Neural progenitor cell (in vitro differentiated cells): ENCODE data around the gene TP53TG3E. TPM values are rescaled to one million over a fixed set of nuclear protein-coding genes. Genes with fewer than 3 reads are reported as not detected.
A peak's percentile ranks its signal among the peaks of the same experiment; 100 is the strongest.
"Not testable (repeated sequence)": the region's sequence is repeated elsewhere in the genome, so short reads cannot be mapped to it uniquely, and the experiment has no call there.

Experiments
- DNase-seq: peaks from one replicate; pipeline ENCODE4 v3.0.0-alpha.2; 2016; ENCODE audit warnings: low spot score
- H2AFZ ChIP-seq: fragments of 200-600 bp; sonication (generic); replicated peaks from 2 replicates; pipeline ENCODE4 v1.6.1; 2016; ENCODE audit warnings: antibody characterized with exemption
- H3F3A ChIP-seq: fragments of 200-600 bp; sonication (generic); 2 replicates; pipeline ENCODE4 v1.6.1; 2016; ENCODE audit warnings: antibody characterized with exemption, low read depth
- H3K27ac ChIP-seq: fragments of 200-600 bp; sonication (generic); 2 replicates; pipeline ENCODE4 v1.5.1; 2016; ENCODE audit warnings: mild to moderate bottlenecking
- H3K27me3 ChIP-seq: fragments of 200-600 bp; sonication (generic); 2 replicates; pipeline ENCODE4 v1.6.1; 2016; ENCODE audit warnings: mild to moderate bottlenecking, moderate library complexity
- H3K36me3 ChIP-seq: fragments of 200-600 bp; sonication (generic); 2 replicates; pipeline ENCODE4 v1.5.1; 2016
- H3K4me1 ChIP-seq: fragments of 200-600 bp; sonication (generic); 2 replicates; pipeline ENCODE4 v1.6.1; 2016; ENCODE audit warnings: mixed run types
- H3K4me2 ChIP-seq: fragments of 200-600 bp; sonication (generic); 2 replicates; pipeline ENCODE4 v1.6.1; 2016
- H3K4me3 ChIP-seq: fragments of 200-600 bp; sonication (generic); 2 replicates; pipeline ENCODE4 v1.5.1; 2016
- H3K79me2 ChIP-seq: fragments of 200-600 bp; sonication (generic); 2 replicates; pipeline ENCODE4 v1.6.1; 2016; ENCODE audit warnings: low read depth
- H3K9ac ChIP-seq: fragments of 200-600 bp; sonication (generic); 2 replicates; pipeline ENCODE4 v1.6.1; 2016
- H3K9me3 ChIP-seq: fragments of 200-600 bp; sonication (generic); 2 replicates; pipeline ENCODE4 v1.5.1; 2016; ENCODE audit warnings: low read depth
- H4K20me1 ChIP-seq: fragments of 200-600 bp; sonication (generic); 2 replicates; pipeline ENCODE4 v1.6.1; 2016; ENCODE audit warnings: low read depth
- H3K27ac Mint-ChIP-seq: 3 replicates; pipeline ENCODE4 v1.8.0; 2021; ENCODE audit warnings: mixed read lengths
- H3K27me3 Mint-ChIP-seq: 2 replicates; pipeline ENCODE4 v1.8.0; 2022; ENCODE audit warnings: low read depth, mild to moderate bottlenecking, inconsistent platforms, moderate library complexity, mixed read lengths; ENCODE audit not compliant: insufficient read depth
- H3K36me3 Mint-ChIP-seq: 3 replicates; pipeline ENCODE4 v1.8.0; 2021; ENCODE audit warnings: mixed read lengths
- H3K4me1 Mint-ChIP-seq: 3 replicates; pipeline ENCODE4 v1.8.0; 2021; ENCODE audit warnings: mixed read lengths
- H3K4me3 Mint-ChIP-seq: 3 replicates; pipeline ENCODE4 v1.8.0; 2021; ENCODE audit warnings: mild to moderate bottlenecking, moderate library complexity, mixed read lengths
- H3K9me3 Mint-ChIP-seq: 3 replicates; pipeline ENCODE4 v1.8.0; 2020; ENCODE audit warnings: mixed read lengths
- small RNA-seq: library from RNA; depleted of rRNA; stranded (forward); fragments of <200 nt; gene quantifications from one replicate; pipeline ENCODE3, GENCODE V24; 2015
- total RNA-seq: library from RNA; depleted of rRNA; stranded (reverse); fragments of >200 nt; gene quantifications from 2 replicates; pipeline ENCODE4 v1.2.3, GENCODE V29; 2015; ENCODE audit warnings: low replicate concordance

The TP53TG3E gene, protein sequence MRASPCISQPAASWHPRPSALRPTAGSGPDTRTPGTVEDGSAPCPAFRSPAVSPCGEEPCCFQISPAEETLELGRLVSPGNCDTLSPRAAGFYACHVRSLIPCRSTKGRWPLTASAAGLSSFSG
- not detected in 2 replicates for total RNA-seq

DNA sequence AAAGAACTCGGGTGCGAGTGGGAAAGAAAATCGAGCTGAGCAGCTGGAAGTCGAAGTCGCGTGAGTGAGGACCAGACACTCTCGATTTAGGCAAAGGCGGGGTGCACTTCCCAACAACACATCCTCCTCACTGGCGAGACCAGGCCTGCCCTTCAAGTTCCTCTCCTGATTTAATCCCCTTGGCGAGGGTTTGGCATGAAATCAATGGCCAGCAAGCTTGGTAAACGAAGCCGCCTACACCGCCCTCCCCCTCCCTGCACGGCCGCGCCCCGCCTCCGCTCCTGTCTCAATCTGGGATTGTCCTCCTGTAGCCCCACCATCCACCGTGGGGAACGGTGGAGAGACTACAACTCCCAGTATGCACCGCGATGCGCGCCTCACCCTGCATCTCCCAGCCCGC is at the start of gene TP53TG3E:
TSS of gene TP53TG3E (plus strand) at position 301 of the 400 bp plus-strand sequence. CDS start at position 369, 68 bp downstream.
- not testable (repeated sequence) for H3K9me3 ChIP-seq, H3K79me2 ChIP-seq, H3K4me3 Mint-ChIP-seq, H3K36me3 ChIP-seq, H3K27ac Mint-ChIP-seq, H4K20me1 ChIP-seq, H2AFZ ChIP-seq, H3K27ac ChIP-seq, DNase-seq, H3F3A ChIP-seq, H3K9me3 Mint-ChIP-seq, H3K4me1 Mint-ChIP-seq, H3K27me3 ChIP-seq, H3K36me3 Mint-ChIP-seq, H3K4me1 ChIP-seq, H3K4me2 ChIP-seq, H3K4me3 ChIP-seq, H3K9ac ChIP-seq, H3K27me3 Mint-ChIP-seq

DNA sequence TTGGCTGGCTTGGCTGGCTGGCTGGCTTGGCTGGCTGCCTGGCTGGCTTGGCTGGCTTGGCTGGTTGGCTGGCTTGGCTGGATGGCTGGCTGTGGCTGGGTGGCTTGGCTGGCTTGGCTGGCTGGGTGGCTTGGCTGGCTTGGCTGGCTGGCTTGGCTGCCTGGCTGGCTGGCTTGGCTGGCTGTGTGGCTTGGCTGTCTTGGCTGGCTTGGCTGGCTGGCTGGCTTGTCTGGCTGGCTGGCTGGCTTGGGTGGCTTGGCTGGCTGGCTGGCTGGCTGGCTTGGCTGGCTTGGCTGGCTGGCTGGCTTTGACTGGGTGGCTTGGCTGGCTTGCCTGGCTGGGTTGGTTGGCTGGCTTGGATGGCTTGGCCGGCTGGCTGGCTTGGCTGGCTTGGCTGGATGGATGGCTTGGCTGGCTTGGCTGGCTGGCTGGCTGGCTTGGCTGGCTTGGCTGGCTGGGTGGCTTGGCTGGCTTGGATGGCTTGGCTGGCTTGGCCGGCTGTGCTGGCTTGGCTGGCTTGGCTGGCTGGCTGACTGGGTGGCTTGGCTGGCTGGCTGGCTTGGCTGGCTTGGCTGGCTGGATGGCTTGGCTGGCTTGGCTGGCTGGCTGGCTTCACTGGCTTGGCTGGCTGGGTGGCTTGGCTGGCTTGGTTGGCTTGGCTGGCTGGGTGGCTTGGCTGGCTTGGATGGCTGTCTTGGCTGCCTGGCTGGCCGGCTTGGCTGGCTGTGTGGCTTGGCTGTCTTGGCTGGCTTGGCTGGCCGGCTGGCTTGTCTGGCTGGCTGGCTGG is 32.3 kb downstream of the TP53TG3E start:
- not testable (repeated sequence) for H3K9me3 ChIP-seq, H3K27me3 Mint-ChIP-seq, H4K20me1 ChIP-seq, H3K79me2 ChIP-seq, H3K4me1 Mint-ChIP-seq, H3K4me3 ChIP-seq, H3F3A ChIP-seq, H3K4me3 Mint-ChIP-seq, H2AFZ ChIP-seq, H3K36me3 ChIP-seq, H3K27me3 ChIP-seq, H3K9ac ChIP-seq, H3K4me1 ChIP-seq, H3K27ac ChIP-seq, H3K36me3 Mint-ChIP-seq, H3K27ac Mint-ChIP-seq, H3K4me2 ChIP-seq, H3K9me3 Mint-ChIP-seq
- DNase-seq, result peak; percentile 1

DNA sequence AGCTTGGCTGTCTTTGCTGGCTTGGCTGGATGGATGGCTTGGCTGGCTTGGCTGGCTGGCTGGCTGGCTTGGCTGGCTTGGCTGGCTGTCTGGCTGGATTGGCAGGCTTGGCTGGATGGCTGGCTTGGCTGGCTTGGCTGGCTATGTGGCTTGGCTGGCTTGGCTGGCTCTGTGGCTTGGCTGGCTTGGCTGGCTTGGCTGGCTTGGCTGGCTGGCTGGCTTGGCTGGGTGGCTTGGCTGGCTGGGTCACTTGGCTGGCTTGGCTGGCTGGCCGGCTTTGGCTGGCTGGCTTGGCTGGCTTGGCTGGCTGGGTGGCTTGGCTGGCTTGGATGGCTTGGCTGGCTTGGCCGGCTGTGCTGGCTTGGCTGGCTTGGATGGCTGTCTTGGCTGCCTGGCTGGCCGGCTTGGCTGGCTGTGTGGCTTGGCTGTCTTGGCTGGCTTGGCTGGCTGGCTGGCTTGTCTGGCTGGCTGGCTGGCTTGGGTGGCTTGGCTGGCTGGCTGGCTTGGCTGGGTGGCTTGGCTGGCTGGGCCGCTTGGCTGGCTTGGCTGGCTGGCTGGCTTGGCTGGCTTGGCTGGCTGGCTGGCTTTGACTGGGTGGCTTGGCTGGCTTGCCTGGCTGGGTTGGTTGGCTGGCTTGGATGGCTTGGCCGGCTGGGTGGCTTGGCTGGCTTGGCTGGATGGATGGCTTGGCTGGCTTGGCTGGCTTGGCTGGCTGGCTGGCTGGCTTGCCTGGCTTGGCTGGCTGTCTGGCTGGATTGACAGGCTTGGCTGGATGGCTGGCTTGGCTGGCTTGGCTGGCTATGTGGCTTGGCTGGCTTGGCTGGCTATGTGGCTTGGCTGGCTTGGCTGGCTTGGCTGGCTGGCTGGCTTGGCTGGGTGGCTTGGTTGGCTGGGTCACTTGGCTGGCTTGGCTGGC is 33.8 kb downstream of the TP53TG3E start:
- H3K27me3 Mint-ChIP-seq, H3F3A ChIP-seq: not testable (repeated sequence)

DNA sequence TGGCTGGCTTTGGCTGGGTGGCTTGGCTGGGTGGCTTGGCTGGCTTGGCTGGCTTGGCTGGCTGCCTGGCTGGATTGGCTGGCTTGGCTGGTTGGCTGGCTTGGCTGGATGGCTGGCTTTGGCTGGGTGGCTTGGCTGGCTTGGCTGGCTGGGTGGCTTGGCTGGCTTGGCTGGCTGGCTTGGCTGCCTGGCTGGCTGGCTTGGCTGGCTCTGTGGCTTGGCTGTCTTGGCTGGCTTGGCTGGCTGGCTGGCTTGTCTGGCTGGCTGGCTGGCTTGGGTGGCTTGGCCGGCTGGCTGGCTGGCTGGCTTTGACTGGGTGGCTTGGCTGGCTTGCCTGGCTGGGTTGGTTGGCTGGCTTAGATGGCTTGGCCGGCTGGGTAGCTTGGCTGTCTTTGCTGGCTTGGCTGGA is 34.4 kb downstream of the TP53TG3E start:
- H3K27ac Mint-ChIP-seq, H3K36me3 ChIP-seq, H3K4me2 ChIP-seq, H3K27ac ChIP-seq, H4K20me1 ChIP-seq, H3K4me3 Mint-ChIP-seq, H3K27me3 Mint-ChIP-seq, H3F3A ChIP-seq, DNase-seq, H3K4me1 Mint-ChIP-seq, H3K79me2 ChIP-seq, H3K9me3 ChIP-seq, H3K36me3 Mint-ChIP-seq, H3K27me3 ChIP-seq, H3K4me1 ChIP-seq, H3K9me3 Mint-ChIP-seq, H2AFZ ChIP-seq, H3K4me3 ChIP-seq, H3K9ac ChIP-seq: not testable (repeated sequence)

More for the DNA sequence above, 33.8 kb downstream of the TP53TG3E start:
- not testable (repeated sequence) for H3K9me3 Mint-ChIP-seq, H3K4me1 ChIP-seq, H3K9ac ChIP-seq, H3K79me2 ChIP-seq, H3K4me3 ChIP-seq, H3K27ac Mint-ChIP-seq, H3K4me2 ChIP-seq, H3K27ac ChIP-seq, H3K36me3 ChIP-seq, H3K36me3 Mint-ChIP-seq, H3K9me3 ChIP-seq, H3K27me3 ChIP-seq, H3K4me1 Mint-ChIP-seq, H2AFZ ChIP-seq, H4K20me1 ChIP-seq, H3K4me3 Mint-ChIP-seq
- DNase-seq, result peak; percentile 1

DNA sequence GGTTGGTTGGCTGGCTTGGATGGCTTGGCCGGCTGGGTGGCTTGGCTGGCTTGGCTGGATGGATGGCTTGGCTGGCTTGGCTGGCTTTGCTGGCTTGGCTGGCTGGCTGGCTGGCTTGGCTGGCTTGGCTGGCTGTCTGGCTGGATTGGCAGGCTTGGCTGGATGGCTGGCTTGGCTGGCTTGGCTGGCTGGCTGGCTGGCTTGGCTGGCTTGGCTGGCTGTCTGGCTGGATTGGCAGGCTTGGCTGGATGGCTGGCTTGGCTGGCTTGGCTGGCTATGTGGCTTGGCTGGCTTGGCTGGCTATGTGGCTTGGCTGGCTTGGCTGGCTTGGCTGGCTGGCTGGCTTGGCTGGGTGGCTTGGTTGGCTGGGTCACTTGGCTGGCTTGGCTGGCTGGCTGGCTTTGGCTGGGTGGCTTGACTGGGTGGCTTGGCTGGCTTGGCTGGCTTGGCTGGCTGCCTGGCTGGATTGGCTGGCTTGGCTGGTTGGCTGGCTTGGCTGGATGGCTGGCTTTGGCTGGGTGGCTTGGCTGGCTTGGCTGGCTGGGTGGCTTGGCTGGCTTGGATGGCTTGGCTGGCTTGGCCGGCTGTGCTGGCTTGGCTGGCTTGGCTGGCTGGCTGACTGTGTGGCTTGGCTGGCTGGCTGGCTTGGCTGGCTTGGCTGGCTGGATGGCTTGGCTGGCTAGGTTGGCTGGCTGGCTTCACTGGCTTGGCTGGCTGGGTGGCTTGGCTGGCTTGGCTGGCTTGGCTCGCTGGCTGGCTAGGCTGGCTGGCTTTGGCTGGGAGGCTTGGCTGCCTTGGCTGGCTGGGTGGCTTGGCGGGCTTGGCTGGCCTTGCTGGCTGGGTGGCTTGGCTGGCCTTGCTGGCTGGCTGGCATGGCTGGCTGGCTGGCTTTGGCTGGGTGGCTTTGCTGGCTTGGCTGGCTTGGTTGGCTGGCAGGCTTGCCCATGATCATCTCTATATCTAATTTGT is 35.3 kb downstream of the TP53TG3E start:
- H3F3A ChIP-seq, H3K27me3 ChIP-seq, H3K9me3 Mint-ChIP-seq, H3K36me3 ChIP-seq, H3K9me3 ChIP-seq, H3K27me3 Mint-ChIP-seq, H3K27ac ChIP-seq, H3K9ac ChIP-seq, H3K4me1 Mint-ChIP-seq, H3K4me3 ChIP-seq, H3K4me3 Mint-ChIP-seq, H2AFZ ChIP-seq, H3K27ac Mint-ChIP-seq, H4K20me1 ChIP-seq, H3K4me2 ChIP-seq, H3K36me3 Mint-ChIP-seq, H3K79me2 ChIP-seq, H3K4me1 ChIP-seq: not testable (repeated sequence)
- DNase-seq, result peak; percentile 1

Small RNAs within 50 kb of the gene (small RNA-seq; reads per million reads assigned to genes)
- gene AC141257.3, result not detected

Other genes with a start within 250 kb of the TP53TG3E start
- gene TP53TG3C, start 110.1 kb upstream of the TP53TG3E start, total RNA-seq, result not detected in 2 replicates
- gene TP53TG3B, start 56.5 kb downstream of the TP53TG3E start, total RNA-seq, result not detected in 2 replicates
- not detected in 2 replicates for gene TP53TG3F, start 155.3 kb downstream of the TP53TG3E start, total RNA-seq